Right hindlimb (tissue), 1 donor: ENCODE results near the gene TMEM123.

Experiments used
- DNase-seq: peaks from one replicate; pipeline ENCODE4 v3.0.0-alpha.2; 2018

The TMEM123 gene

GRCh38 chr11:102422817-102423712 lies 29.5 kb downstream of the TMEM123 start:
- DNase-seq: no peak

DNA sequence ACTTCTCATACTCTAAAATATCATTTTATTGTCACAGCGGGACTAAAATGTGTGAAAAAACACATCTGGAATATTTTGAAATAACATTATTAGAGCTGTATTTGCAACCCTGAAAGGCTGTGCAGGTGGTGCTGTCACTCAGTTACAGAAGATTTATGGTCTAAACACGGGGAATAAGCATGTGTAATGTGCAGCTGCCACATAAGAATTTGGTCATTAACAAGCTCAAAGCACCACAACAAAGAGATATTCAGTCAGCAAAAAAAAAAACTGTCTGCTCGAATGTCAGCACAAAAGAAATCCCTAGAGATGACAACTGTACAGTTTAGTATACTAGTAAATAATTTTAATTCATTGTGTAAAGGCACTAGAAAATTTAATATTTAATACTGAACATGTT lies 31.3 kb downstream of the TMEM123 start:
- peak; percentile 60 for DNase-seq

GRCh38 chr11:102420547-102420946 lies 32.0 kb downstream of the TMEM123 start:
- DNase-seq: no peak

- DNase-seq: no peak
These were observed 33.4 kb downstream of the TMEM123 start for GRCh38 chr11:102419181-102419580.

GRCh38 chr11:102416976-102417375 lies 35.6 kb downstream of the TMEM123 start:
- DNase-seq: no peak

DNA sequence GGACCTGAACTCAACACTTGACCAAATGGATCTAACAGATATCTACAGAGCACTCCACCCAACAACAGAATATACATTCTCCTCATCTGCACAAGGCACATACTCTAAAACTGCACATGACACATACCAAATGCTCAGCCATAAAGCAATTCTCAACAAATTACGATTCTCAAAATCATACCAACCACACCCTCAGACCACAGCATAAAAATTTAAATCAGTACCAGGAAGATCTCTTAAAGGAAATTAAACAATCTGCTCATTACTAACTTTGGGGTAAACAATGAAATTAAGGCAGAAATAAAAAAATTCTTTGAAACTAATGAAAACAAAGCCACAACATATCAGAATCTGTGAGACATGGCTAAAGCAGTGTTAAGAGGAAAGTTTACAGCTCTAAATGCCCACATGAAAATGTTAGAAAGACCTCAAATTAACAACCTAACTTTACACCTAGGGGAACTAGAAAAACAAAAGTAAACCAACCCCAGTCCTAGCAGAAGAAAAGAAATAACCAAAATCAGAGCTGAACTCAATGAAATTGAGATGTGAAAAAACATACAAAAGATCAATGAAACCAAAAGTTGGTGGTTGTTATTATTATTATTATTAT lies 37.2 kb downstream of the TMEM123 start:
- no peak for DNase-seq

DNA sequence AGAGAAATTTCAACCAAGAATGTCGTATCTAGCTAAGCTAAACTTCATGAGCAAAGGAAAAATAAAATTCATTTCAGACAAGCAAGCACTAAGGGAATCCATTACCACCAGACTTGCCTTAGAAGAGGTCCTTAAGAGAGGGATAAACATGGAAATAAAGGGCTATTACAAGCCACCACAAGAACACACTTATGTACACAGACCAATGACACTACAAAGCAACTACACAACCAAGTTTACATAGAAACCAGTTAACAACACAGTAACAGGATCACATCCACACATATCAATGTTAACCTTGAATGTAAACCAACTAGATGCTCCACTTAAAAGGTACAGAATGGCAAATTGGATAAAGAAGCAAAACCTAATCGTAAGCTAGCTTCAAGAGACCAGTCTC lies 38.0 kb downstream of the TMEM123 start:
- no peak for DNase-seq

- DNase-seq: no peak
These were observed 39.1 kb downstream of the TMEM123 start for GRCh38 chr11:102413497-102413896.

- no peak for DNase-seq
These were observed 41.4 kb downstream of the TMEM123 start for GRCh38 chr11:102411142-102411541.

DNA sequence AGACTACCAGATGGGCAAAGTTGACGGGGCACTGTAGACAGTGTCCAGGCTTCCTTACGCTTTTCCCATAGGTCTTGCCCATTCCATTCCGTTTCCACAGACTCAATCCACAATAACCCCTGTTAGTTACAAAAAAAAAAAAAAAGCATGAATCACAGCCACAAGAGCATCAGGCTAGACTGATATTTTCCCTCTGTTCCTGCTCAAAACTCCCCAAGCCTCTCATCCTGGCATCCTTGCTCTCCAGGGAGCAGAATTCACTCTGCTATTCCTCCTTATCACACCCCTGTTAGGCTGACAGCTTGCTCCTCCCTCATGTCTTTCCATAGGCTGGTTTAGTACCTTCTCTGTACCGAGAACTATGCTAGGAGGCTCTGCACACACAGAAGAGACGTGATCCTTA lies 42.2 kb downstream of the TMEM123 start:
- no peak for DNase-seq

DNA sequence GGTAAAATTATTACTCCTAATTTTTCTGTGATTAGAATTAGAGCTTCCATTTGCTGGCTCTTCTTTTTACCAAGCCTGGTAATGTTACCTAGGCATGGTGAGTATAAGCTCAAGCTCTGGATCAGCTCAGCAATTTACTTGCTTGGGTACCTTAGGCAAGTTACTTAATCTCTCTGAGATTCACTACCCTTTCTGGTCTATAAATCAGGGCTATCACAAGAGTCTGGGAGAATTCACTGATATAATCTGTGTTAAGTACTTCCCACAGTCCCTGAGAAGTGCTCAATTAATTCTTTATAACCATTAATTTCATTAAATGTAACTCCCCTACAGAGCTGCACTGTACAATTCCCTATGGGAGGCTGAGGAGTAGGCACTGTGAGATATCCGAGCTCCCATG lies 44.2 kb downstream of the TMEM123 start:
- no peak for DNase-seq

DNA sequence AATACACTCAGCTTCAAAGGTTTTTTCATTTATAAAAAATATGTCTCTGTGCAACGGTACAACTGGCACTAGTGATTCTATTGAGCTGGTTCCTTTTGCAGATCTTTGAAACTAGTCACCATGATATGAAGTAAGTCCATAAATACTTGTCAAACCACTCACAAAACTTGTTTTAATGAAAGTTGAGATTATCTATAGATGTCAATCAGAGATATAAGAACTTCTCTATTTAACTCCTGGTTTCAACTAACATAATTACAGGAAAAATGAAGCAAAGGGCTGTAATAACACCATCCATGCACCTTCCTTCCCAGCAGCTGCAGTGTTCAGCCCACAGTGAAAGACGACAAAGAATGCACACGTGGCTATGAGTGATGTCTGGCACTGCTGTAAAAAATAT lies 44.7 kb downstream of the TMEM123 start:
- DNase-seq: no peak

DNA sequence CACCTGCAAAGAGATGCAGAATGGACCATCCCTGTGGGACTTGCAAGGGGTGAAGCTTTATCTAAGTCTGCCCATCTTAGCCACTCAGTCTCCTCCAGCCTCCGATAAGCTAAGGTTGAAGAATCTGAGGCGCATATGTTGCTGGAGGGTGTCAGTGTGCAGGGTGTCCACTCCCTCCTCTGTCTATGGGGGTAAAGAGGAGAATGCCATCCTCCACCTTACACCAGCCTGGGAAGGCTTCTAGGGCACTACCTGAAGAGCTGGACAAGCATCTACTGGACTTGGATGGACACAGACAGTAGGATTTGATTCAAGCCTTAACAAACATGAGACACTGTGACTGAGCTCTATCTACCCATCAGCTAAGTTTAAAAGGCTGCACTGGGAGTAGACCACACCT lies 46.5 kb downstream of the TMEM123 start:
- no peak for DNase-seq

GRCh38 chr11:102405501-102405900 lies 47.1 kb downstream of the TMEM123 start:
- DNase-seq: no peak

- DNase-seq: no peak
These were observed 50.0 kb downstream of the TMEM123 start for GRCh38 chr11:102402548-102402947.

GRCh38 chr11:102401905-102402304 lies 50.7 kb downstream of the TMEM123 start:
- no peak for DNase-seq

DNA sequence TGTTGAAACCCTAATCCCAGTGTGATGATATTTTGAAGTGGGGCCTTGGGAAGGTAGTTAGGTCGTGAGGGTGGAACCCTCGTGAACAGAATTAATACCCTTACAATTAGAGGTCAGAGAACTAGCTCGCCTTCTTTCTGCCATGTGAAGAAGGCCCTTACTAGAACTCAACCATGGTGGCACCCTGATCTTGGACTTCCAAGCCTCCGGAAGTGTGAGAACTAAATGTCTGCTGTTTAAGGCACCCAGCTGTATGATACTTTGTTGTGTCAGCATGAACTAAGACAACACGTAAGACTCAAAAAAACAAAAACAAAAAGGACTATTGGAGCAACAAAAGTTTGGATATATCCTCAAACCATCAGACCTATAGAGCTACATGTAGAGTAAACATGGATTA lies 52.0 kb downstream of the TMEM123 start:
- no peak for DNase-seq

- DNase-seq: no peak
These were observed 53.4 kb downstream of the TMEM123 start for GRCh38 chr11:102399189-102399588.

DNA sequence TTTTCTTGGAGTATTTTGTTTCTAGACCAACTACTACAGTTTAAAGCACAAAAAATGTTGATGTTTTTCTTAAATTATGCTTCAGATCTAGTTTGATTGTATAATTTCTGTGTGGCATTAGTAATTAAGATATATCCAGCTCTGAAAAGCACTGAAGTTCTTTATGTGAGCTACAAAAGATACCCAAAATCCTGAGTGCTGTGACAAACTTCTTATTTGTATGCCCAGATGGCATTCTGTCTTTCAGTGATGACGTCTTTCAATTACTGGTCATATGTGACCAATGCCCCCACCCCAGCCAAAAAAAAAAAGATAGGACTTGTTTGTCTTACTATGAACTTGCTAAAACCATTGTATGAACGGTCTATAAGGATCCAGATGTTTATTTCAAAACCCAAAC lies 54.3 kb downstream of the TMEM123 start:
- DNase-seq: no peak

- DNase-seq: no peak
These were observed 55.6 kb downstream of the TMEM123 start for GRCh38 chr11:102396708-102397563.

DNA sequence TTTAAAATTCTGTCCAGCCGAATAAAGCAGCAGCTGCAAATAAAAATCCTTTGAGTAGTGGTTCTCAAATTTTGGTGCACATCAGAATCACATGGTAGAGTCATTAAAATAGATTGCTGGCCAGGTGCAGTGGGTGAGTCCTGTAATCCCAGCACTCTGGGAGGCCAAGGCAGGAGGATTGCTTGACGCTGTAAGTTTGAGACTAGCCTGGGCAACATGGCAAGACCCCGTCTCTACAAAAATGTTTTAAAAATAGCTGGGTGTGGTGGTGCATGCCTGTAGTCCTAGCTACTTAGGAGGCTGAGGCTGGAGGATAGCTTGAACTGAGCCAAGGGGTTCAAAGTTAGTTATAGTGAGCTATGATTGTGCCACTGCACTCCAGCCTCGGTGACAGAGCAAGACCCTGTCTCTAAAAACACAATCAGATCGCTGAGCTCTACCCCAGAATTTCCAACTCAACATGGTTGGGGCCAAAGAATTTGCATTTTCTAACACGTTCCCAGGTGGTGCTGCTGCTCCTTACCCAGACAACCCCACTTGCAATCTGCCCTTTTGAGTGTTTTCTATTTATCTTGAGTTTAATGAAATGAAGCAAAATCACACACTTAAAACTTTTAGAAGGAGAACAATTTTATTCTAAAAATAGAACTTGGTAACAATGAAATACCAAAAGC lies 56.7 kb downstream of the TMEM123 start:
- DNase-seq: no peak

- DNase-seq: no peak
These were observed 59.3 kb downstream of the TMEM123 start for GRCh38 chr11:102393272-102393730.
